ENCODE measurements around the gene TBC1D30.

DNA sequence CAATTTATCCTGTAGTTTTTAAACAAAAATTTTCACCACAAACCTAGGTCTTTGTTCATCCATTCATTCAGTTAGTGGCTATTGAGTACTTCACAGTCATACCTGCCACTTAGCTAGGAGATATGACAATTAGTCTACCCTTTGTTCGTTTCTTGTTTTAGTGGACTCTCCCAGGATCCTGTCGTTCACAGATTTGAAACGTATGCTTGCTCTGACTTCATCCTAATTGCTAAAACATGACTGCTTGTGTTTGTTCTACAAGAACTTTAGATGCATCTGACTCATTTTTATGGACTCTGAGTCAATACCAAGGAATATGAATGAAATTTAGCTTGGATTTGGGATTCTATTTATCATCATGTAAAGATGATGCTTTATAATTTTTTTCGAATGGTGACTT lies 69.5 kb downstream of the TBC1D30 start:
- TF ChIP-seq CTCF (IDR thresholded peaks at IDR 0.05) (no peak), POLR2A (IDR thresholded peaks at IDR 0.05) (no peak)

Data from tibial nerve (tissue), 3 donors.